ENCODE results near the gene FOXN3. TPM values are rescaled to one million over a fixed set of nuclear protein-coding genes. Genes with fewer than 3 reads are reported as not detected.

The FOXN3 gene
- total and polyA plus RNA-seq, 8 donors = 8.8 to 58.0 (median 31.7) TPM

GRCh38 chr14:89387922-89388685, 28.9 kb downstream of the FOXN3 start:
- TF ChIP-seq CTCF (IDR thresholded peaks at IDR 0.05) = no peak
- intact Hi-C loops (cut with DNase I) = no loop called here
- Histone ChIP-seq H3K4me3 (no peak overlapping the region), H3K27ac (no peak overlapping the region), H3K36me3 (no peaks in the 10 kb centered on the region), H3K4me1 (peaks cover 0 to 11% (median 0%) of the 10 kb centered on the region in 3 donors), H3K27me3 (no peaks in the 10 kb centered on the region), H3K9me3 (no peaks in the 10 kb centered on the region)
- ATAC-seq = no peak
- no peak for DNase-seq
- WGBS, 2 donors = 89 to 91% methylated on average over 15 of the region's 15 CpGs
- FAIRE-seq = no peak

DNA sequence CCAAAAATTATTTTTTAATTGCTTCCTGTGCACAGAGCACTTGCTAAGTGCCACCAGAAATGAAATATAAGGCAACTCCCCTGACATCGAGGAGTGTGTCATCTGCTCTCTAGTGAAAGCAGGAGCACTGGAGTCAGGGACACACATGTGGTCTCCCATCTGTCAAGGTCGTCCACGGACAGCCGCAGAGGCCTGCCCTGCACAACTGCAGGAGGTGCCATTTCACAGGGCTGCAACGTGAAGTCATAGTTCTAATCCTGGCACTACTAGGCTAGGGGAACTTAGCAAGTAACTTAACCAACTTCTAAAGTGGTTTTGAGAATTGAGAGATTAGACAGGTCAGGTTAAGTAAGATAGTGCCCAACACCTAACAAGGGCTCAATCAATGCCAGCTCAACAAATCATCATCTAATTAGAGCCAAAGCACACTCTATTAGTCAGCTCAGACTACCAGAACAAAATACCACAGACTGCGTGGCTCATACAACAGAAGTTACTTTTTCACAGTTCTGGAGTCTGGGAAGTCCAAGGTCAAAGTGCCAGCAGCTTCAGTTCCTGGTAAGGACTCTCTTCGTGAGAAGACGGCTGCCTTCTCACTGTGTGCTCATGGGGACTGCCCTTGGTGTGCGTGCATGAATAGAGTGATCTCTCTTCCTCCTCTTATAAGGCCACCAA, 30.7 kb downstream of the FOXN3 start:
- no peak for DNase-seq
- FAIRE-seq = no peak
- Histone ChIP-seq H3K4me3 (no peak overlapping the region), H3K9me3 (no peaks in the 10 kb centered on the region), H3K27me3 (no peaks in the 10 kb centered on the region), H3K36me3 (no peaks in the 10 kb centered on the region), H3K4me1 (peaks cover 0 to 8% (median 0%) of the 10 kb centered on the region in 3 donors), H3K27ac (no peak overlapping the region)
- 51 to 60% methylated on average over 9 of the region's 9 CpGs for WGBS, 2 donors
- TF ChIP-seq CTCF (IDR thresholded peaks at IDR 0.05) = no peak
- intact Hi-C loops (cut with DNase I) = no loop called here
- peak; percentile 26 to 54 (median 46) for ATAC-seq

DNA sequence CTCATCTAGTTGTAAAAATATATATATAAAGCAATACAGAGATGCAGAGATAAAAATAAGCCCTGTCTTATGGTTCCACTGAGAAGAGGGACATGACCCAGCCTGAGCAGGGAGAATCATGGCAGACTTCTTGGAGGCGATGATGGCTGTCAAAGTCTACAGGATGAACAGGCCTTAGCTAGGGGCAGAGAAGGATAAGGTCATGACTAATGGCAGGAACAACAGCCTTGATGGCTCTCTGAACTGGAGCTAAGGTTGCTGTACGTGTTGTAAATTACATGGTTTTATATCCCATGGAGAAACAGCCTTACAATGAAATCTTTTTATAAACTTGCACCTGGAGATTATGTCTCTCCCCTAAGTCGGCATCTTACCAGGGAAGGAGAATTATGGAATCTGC, 32.4 kb downstream of the FOXN3 start:
- intact Hi-C loops (cut with DNase I) = no loop called here
- H3K9me3 ChIP-seq = no peaks in the 10 kb centered on the region
- H3K27me3 ChIP-seq = no peaks in the 10 kb centered on the region
- no peaks in the 10 kb centered on the region for H3K36me3 ChIP-seq
- H3K4me3 ChIP-seq = no peak overlapping the region
- no peak overlapping the region for H3K27ac ChIP-seq
- FAIRE-seq (no peak), DNase-seq (no peak), ATAC-seq (no peak)
- 95 to 99% methylated on average over 3 of the region's 3 CpGs for WGBS, 2 donors
- TF ChIP-seq CTCF (IDR thresholded peaks at IDR 0.05) = no peak
- H3K4me1 ChIP-seq = peaks cover 0 to 7% (median 0%) of the 10 kb centered on the region in 3 donors

- intact Hi-C loops (cut with DNase I) = no loop called here
- H3K36me3 ChIP-seq = no peaks in the 10 kb centered on the region
- no peaks in the 10 kb centered on the region for H3K27me3 ChIP-seq
- peaks cover 0 to 7% (median 0%) of the 10 kb centered on the region in 3 donors for H3K4me1 ChIP-seq
- no peak overlapping the region for H3K4me3 ChIP-seq
- no peak for TF ChIP-seq CTCF (IDR thresholded peaks at IDR 0.05)
- H3K9me3 ChIP-seq = no peaks in the 10 kb centered on the region
- 65 to 75% methylated on average over 3 of the region's 3 CpGs for WGBS, 2 donors
- no peak overlapping the region for H3K27ac ChIP-seq
- DNase-seq = no peak
- ATAC-seq = no peak
- no peak for FAIRE-seq
Measured at GRCh38 chr14:89384023-89384422, 33.0 kb downstream of the FOXN3 start.

All from pancreas (tissue), 10 donors.